Astrocyte (in vitro differentiated cells and primary cell): ENCODE results near the gene ZNF300. TPM values are rescaled to one million over a fixed set of nuclear protein-coding genes. Genes with fewer than 3 reads are reported as not detected.

Experiments
- DNase-seq: peaks from one replicate; pipeline ENCODE4 v3.0.0-alpha.2; 2010; ENCODE audit warnings: low read depth
- FAIRE-seq: peaks from 2 replicates; lab custom pipeline; 2011; peaks lifted over from hg19 to GRCh38; lab: Jason Lieb, UNC
- H2AFZ ChIP-seq: 2 replicates; pipeline ENCODE4 v1.6.0; 2012; ENCODE audit warnings: low read depth, low read length, inconsistent platforms
- H3K27ac ChIP-seq: 2 replicates; pipeline ENCODE4 v1.5.1; 2011; ENCODE audit warnings: low read depth, low read length, inconsistent platforms
- H3K27me3 ChIP-seq: 2 replicates; pipeline ENCODE4 v1.6.0; 2011; ENCODE audit warnings: low read length, inconsistent platforms; ENCODE audit not compliant: insufficient read depth
- H3K36me3 ChIP-seq: 2 replicates; pipeline ENCODE4 v1.5.1; 2011; ENCODE audit warnings: low read length, inconsistent platforms; ENCODE audit not compliant: insufficient read depth
- H3K4me1 ChIP-seq: 2 replicates; pipeline ENCODE4 v1.5.1; 2011; ENCODE audit warnings: low read length, inconsistent platforms; ENCODE audit not compliant: insufficient read depth
- H3K4me2 ChIP-seq: 2 replicates; pipeline ENCODE4 v1.6.0; 2012; ENCODE audit warnings: low read length, inconsistent platforms
- H3K4me3 ChIP-seq: 2 replicates; pipeline ENCODE4 v1.5.1; 2011; ENCODE audit warnings: low read depth, mild to moderate bottlenecking, low read length, inconsistent platforms; ENCODE audit not compliant: insufficient read depth
- H3K79me2 ChIP-seq: 2 replicates; pipeline ENCODE4 v1.6.0; 2012; ENCODE audit warnings: mild to moderate bottlenecking, low read length, inconsistent platforms; ENCODE audit not compliant: insufficient read depth
- H3K9ac ChIP-seq: 2 replicates; pipeline ENCODE4 v1.6.0; 2012; ENCODE audit warnings: mild to moderate bottlenecking, low read length, inconsistent platforms
- H3K9me3 ChIP-seq: 2 replicates; pipeline ENCODE4 v1.5.1; 2012; ENCODE audit warnings: low read depth, mild to moderate bottlenecking, low read length, inconsistent platforms; ENCODE audit not compliant: insufficient read depth
- H4K20me1 ChIP-seq: 2 replicates; pipeline ENCODE4 v1.6.0; 2012; ENCODE audit warnings: low read length, inconsistent platforms; ENCODE audit not compliant: insufficient read depth
- H3K27ac Mint-ChIP-seq: one replicate; pipeline ENCODE4 v1.8.0; 2021; ENCODE audit warnings: mild to moderate bottlenecking, mixed read lengths; ENCODE audit not compliant: unreplicated experiment
- H3K27me3 Mint-ChIP-seq: one replicate; pipeline ENCODE4 v1.8.0; 2021; ENCODE audit warnings: low read depth, mixed read lengths; ENCODE audit not compliant: unreplicated experiment
- H3K36me3 Mint-ChIP-seq: one replicate; pipeline ENCODE4 v1.8.0; 2021; ENCODE audit warnings: low read depth, mixed read lengths; ENCODE audit not compliant: unreplicated experiment
- H3K4me1 Mint-ChIP-seq: one replicate; pipeline ENCODE4 v1.8.0; 2021; ENCODE audit warnings: low read depth, mixed read lengths; ENCODE audit not compliant: unreplicated experiment
- H3K4me3 Mint-ChIP-seq: one replicate; pipeline ENCODE4 v1.8.0; 2021; ENCODE audit warnings: mild to moderate bottlenecking, moderate library complexity, mixed read lengths; ENCODE audit not compliant: unreplicated experiment
- H3K9me3 Mint-ChIP-seq: one replicate; pipeline ENCODE4 v1.8.0; 2021; ENCODE audit warnings: mild to moderate bottlenecking, mixed read lengths; ENCODE audit not compliant: unreplicated experiment
- CTCF ChIP-seq: IDR thresholded peaks from 2 replicates; pipeline ENCODE4 v1.5.1; 2011; ENCODE audit warnings: low read depth, mild to moderate bottlenecking, inconsistent platforms, low read length, moderate library complexity; ENCODE audit not compliant: insufficient read depth
- EZH2 ChIP-seq: IDR thresholded peaks from 2 replicates; pipeline ENCODE4 v1.6.1; 2012; ENCODE audit warnings: mild to moderate bottlenecking, low read length, inconsistent platforms; ENCODE audit not compliant: insufficient read depth
- total RNA-seq: library from RNA; stranded (reverse); gene quantifications from 2 replicates; pipeline ENCODE4 v1.2.1, GENCODE V29; 2021

Gene ZNF300
- total RNA-seq, 1 donor from 2014 or later, result 9.2 TPM

GRCh38 chr5:150931368-150931965 is 26.7 kb upstream of the ZNF300 start:
- peak; percentile 59 for FAIRE-seq
- Histone ChIP-seq H3K36me3 (peaks cover 4% of the 10 kb centered on the region), H3K27me3 (no peaks in the 10 kb centered on the region), H3K4me1 (no peaks in the 10 kb centered on the region), H3K27ac (no peak overlapping the region), H3K9me3 (peaks cover 47% of the 10 kb centered on the region), H3K4me2 (no peak overlapping the region), H3K79me2 (no peaks in the 10 kb centered on the region), H3K4me3 (no peak overlapping the region), H2AFZ (no peak overlapping the region), H3K9ac (no peak overlapping the region), H4K20me1 (no peaks in the 10 kb centered on the region)
- H3K9me3 Mint-ChIP-seq, result peaks cover 45% of the 10 kb centered on the region
- H3K4me3 Mint-ChIP-seq, result no peak overlapping the region
- TF ChIP-seq EZH2 (no peak), CTCF (no peak)
- H3K4me1 Mint-ChIP-seq, result no peaks in the 10 kb centered on the region
- peak; percentile 6 for DNase-seq
- H3K27me3 Mint-ChIP-seq, result no peaks in the 10 kb centered on the region
- H3K27ac Mint-ChIP-seq, result no peak overlapping the region
- peaks cover 3% of the 10 kb centered on the region for H3K36me3 Mint-ChIP-seq

- no peak overlapping the region for H3K27ac Mint-ChIP-seq
- Histone ChIP-seq H3K9ac (no peak overlapping the region), H3K27ac (no peak overlapping the region), H3K36me3 (no peaks in the 10 kb centered on the region), H3K79me2 (no peaks in the 10 kb centered on the region), H3K4me3 (no peak overlapping the region), H3K4me1 (no peaks in the 10 kb centered on the region), H3K4me2 (no peak overlapping the region), H3K9me3 (peaks cover 9% of the 10 kb centered on the region), H2AFZ (no peak overlapping the region), H3K27me3 (no peaks in the 10 kb centered on the region), H4K20me1 (no peaks in the 10 kb centered on the region)
- H3K4me1 Mint-ChIP-seq, result no peaks in the 10 kb centered on the region
- FAIRE-seq (peak; percentile 59), DNase-seq (peak; percentile 70)
- TF ChIP-seq EZH2, result no peak
- TF ChIP-seq CTCF, result no peak
- peaks cover 24% of the 10 kb centered on the region for H3K9me3 Mint-ChIP-seq
- H3K4me3 Mint-ChIP-seq, result no peak overlapping the region
- H3K36me3 Mint-ChIP-seq, result no peaks in the 10 kb centered on the region
- no peaks in the 10 kb centered on the region for H3K27me3 Mint-ChIP-seq
Measured at GRCh38 chr5:150918613-150919012, 13.8 kb upstream of the ZNF300 start.

- Mint-ChIP-seq H3K27me3 (no peaks in the 10 kb centered on the region), H3K4me3 (no peak overlapping the region), H3K9me3 (peaks cover 33% of the 10 kb centered on the region), H3K4me1 (no peaks in the 10 kb centered on the region), H3K36me3 (no peaks in the 10 kb centered on the region), H3K27ac (no peak overlapping the region)
- H3K9ac ChIP-seq, result no peak overlapping the region
- H3K4me3 ChIP-seq, result no peak overlapping the region
- H3K4me2 ChIP-seq, result no peak overlapping the region
- H3K27ac ChIP-seq, result no peak overlapping the region
- DNase-seq (no peak), FAIRE-seq (no peak)
- H4K20me1 ChIP-seq, result no peaks in the 10 kb centered on the region
- H2AFZ ChIP-seq, result no peak overlapping the region
- H3K9me3 ChIP-seq, result peaks cover 13% of the 10 kb centered on the region
- H3K4me1 ChIP-seq, result no peaks in the 10 kb centered on the region
- no peaks in the 10 kb centered on the region for H3K79me2 ChIP-seq
- H3K36me3 ChIP-seq, result no peaks in the 10 kb centered on the region
- no peak for TF ChIP-seq CTCF
- no peak for TF ChIP-seq EZH2
- no peaks in the 10 kb centered on the region for H3K27me3 ChIP-seq
Measured at GRCh38 chr5:150912312-150912814, 7.6 kb upstream of the ZNF300 start.
